Left lung (tissue), 10 donors: ENCODE data around the gene NECTIN1. TPM values are rescaled to one million over a fixed set of nuclear protein-coding genes. Genes with fewer than 3 reads are reported as not detected.

Experiments used
- ATAC-seq: fragments of 200-7000 bp; cut with Tn5 transposase; one replicate; pipeline ENCODE4 v1.9.1; 2020; ENCODE audit warnings: moderate library complexity
- DNase-seq, 4 donors: peaks; one replicate each; pipeline ENCODE4 v3.0.0-alpha.2; 2013 to 2020
- H3K27ac ChIP-seq, 2 donors: fragments of 200-600 bp; sonication (generic) in 1 of 2; one replicate each; pipeline versions ENCODE4 v1.5.0 to v1.8.0; 2020 to 2021
- H3K27me3 ChIP-seq, 2 donors: fragments of 200-600 bp; sonication (generic) in 1 of 2; one replicate each; pipeline versions ENCODE4 v1.5.0 to v1.8.0; 2020 to 2021
- H3K36me3 ChIP-seq, 2 donors: fragments of 200-600 bp; sonication (generic) in 1 of 2; one replicate each; pipeline versions ENCODE4 v1.5.0 to v1.8.0; 2020 to 2021
- H3K4me1 ChIP-seq, 2 donors: fragments of 200-600 bp; one replicate each; pipeline ENCODE4 v1.8.0; 2021
- H3K4me3 ChIP-seq, 2 donors: fragments of 200-600 bp; sonication (generic) in 1 of 2; one replicate each; pipeline versions ENCODE4 v1.5.0 to v1.8.0; 2020 to 2021; ENCODE audit warnings: mild to moderate bottlenecking in 1 of 2
- H3K9me3 ChIP-seq, 2 donors: fragments of 200-600 bp; sonication (generic) in 1 of 2; one replicate each; pipeline versions ENCODE4 v1.5.0 to v1.8.0; 2020 to 2021
- intact Hi-C, 2 donors: fragments of 100-400 bp; cut with DNase I; formaldehyde crosslinking; loops; one replicate each; pipeline versions ENCODE4 v1.11.2 to v1.14.2; 2022
- polyA plus RNA-seq, 6 donors: library from polyadenylated mRNA; unstranded; fragments of 120-200 nt; gene quantifications; one replicate each; pipeline ENCODE4 v1.2.1, GENCODE V29; 2013; ENCODE audit not compliant: insufficient read length in 6 of 6
- total RNA-seq, 2 donors: library from RNA; stranded (reverse); fragmentation: NEBNext Ultra II Directional; extraction: Animal tissue kit (Norgen Biotek cat#: 25700); gene quantifications; one replicate each; pipeline ENCODE4 v1.2.1, GENCODE V29; 2021
- TF ChIP-seq, protein P1 (sequence below), 2 donors: fragments of 200-600 bp; sonication (generic) in 1 of 2; IDR thresholded peaks; one replicate each; pipeline versions ENCODE4 v1.5.0 to v1.8.0; 2021; ENCODE audit warnings: antibody characterized with exemption in 2 of 2
- donor health status: DM: no; HTN: yes; CAD: no.
- donor health status: DM: no; HTN: no; CAD: no.

NECTIN1 gene
- total and polyA plus RNA-seq, 8 donors, result 13.0 to 21.1 (median 15.9) TPM

DNA sequence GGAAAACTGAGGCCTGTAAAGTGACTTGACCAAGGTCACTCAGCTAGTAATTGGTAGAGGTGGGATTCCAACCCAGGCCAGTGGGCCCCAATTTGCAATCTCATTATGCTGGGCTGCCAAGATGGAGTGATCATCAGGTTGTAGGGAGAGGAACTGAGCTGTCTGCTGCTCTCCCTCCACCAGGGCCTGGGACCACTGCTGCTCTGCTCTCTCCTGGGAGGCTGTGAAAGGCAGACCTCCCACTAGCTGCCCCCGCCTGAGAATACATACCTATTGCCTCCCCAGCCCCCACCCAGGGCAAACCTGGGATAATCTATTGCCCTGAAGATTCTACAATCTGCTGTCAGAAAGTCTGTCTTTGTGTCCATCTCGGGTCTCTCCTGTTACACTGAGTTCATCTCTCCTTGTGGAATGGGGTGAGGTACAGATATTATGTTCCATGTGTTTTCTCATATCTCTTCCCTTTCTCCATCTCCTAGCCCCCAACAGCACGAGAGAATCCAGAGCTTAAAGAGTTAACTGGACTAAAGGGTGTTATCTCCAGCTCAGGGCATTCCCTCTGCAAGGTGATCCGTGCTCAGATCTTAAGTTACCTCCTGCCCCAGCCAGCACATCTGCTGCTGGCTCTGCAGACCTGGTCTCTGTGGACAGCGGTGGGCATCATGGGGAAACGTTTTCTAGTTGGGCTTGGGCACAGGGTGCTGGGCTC, 5.6 kb downstream of the NECTIN1 start:
- intact Hi-C loops, result no loop called here
- H3K27me3 ChIP-seq, result peaks cover 0 to 13% of the 10 kb centered on the region in 2 donors
- TF ChIP-seq, protein P1, sequence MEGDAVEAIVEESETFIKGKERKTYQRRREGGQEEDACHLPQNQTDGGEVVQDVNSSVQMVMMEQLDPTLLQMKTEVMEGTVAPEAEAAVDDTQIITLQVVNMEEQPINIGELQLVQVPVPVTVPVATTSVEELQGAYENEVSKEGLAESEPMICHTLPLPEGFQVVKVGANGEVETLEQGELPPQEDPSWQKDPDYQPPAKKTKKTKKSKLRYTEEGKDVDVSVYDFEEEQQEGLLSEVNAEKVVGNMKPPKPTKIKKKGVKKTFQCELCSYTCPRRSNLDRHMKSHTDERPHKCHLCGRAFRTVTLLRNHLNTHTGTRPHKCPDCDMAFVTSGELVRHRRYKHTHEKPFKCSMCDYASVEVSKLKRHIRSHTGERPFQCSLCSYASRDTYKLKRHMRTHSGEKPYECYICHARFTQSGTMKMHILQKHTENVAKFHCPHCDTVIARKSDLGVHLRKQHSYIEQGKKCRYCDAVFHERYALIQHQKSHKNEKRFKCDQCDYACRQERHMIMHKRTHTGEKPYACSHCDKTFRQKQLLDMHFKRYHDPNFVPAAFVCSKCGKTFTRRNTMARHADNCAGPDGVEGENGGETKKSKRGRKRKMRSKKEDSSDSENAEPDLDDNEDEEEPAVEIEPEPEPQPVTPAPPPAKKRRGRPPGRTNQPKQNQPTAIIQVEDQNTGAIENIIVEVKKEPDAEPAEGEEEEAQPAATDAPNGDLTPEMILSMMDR (IDR thresholded peaks at IDR 0.05), result no peak
- DNase-seq, result no peak
- no peak overlapping the region for H3K4me3 ChIP-seq
- peaks cover 12 to 25% of the 10 kb centered on the region in 2 donors for H3K4me1 ChIP-seq
- H3K9me3 ChIP-seq, result no peaks in the 10 kb centered on the region
- no peak for ATAC-seq
- H3K27ac ChIP-seq, result no peak overlapping the region
- peaks cover 0 to 5% of the 10 kb centered on the region in 2 donors for H3K36me3 ChIP-seq

GRCh38 chr11:119722281-119722794, 6.7 kb downstream of the NECTIN1 start:
- peaks cover 0 to 7% of the 10 kb centered on the region in 2 donors for H3K27me3 ChIP-seq
- H3K4me3 ChIP-seq, result no peak overlapping the region
- H3K9me3 ChIP-seq, result no peaks in the 10 kb centered on the region
- H3K4me1 ChIP-seq, result peaks cover 5 to 14% of the 10 kb centered on the region in 2 donors
- ATAC-seq (no peak), DNase-seq (peak in 1 of 4 donors; percentile 57)
- intact Hi-C loops, result no loop called here
- H3K36me3 ChIP-seq, result peaks cover 0 to 5% of the 10 kb centered on the region in 2 donors
- TF ChIP-seq, protein P1 (IDR thresholded peaks at IDR 0.05), result no peak
- no peak overlapping the region for H3K27ac ChIP-seq

DNA sequence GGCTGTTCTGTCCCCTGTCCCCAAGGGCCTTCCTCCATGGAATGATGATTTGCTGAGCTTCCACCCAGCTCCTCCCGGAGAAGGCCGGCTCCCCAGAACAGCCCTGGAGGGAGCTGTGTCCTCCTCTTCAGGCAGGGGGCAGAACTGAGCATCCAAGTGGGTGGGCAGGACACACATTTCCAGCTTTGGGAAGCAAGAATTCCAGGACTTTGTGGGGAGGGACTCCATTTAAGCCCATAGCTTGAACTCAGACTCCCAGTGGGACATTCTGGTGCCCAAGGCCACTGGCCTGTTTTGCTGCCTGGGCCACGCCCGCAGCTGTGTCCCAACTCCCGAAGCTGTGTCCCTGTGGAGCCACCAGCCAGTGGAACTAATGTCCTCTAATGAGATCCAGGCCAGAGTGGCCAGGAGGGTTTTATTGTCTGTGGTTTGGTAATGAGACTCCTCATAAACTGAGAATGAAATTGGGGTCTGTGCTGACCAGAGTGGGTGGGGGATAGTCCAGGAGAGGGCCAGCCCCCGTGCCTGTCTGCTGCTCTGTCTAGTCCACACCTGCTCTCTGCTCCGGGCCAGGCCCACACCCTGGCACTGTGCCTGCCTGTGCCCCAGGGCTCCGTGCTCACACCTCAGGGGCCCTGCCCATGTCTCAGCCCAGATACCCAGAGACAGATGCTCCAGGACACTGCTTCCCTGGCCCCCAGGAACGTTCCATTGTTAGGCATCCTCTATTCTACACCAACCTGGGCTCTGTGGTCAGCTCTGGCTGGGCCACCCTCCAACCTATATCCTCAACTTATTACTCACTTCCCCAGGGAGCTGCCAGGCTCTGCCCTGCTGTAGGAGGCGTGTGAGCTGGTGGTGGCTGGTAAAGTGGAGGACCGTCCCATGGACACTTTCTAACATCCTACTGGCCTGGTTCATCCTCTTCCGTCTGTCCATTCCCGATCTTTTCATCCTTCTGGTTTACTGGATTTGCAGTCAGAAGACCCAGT, 7.6 kb downstream of the NECTIN1 start:
- Histone ChIP-seq H3K36me3 (peaks cover 0 to 5% of the 10 kb centered on the region in 2 donors), H3K4me1 (peaks cover 0 to 5% of the 10 kb centered on the region in 2 donors), H3K9me3 (no peaks in the 10 kb centered on the region), H3K4me3 (no peak overlapping the region), H3K27ac (no peak overlapping the region), H3K27me3 (no peaks in the 10 kb centered on the region)
- TF ChIP-seq, protein P1 (IDR thresholded peaks at IDR 0.05), result peak; percentile 9 to 18
- ATAC-seq (peak; percentile 41), DNase-seq (no peak)
- intact Hi-C loops, result no loop called here

DNA sequence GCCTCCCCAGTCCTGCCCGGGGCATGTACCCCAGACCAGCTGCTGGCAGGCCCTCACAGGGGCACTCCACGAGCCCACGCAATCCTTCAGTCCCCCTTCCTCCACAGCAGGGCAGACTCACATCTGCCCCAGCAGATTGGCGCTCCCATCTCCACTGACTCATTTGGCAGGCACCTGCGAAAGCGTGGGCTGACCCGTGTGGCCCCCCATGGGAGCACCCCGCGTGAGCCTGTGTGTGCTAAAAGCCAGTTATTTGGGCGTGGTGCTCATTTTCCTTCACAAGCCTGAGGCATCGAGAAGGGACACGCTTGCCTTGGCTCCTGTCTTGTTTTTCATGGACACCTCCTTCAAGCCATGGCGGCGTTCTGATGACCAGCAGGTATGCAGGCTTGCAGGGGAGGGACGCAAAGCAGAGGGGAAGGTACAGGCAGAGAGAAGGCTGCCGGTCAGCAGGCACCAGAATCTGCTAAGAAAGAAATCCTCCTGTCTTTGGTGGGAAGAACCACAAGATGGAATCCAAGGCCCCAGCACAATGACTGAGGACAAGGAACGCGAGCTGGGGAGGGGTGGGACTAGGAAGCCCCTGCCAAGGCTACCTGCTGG, 8.6 kb downstream of the NECTIN1 start:
- Histone ChIP-seq H3K27ac (no peak overlapping the region), H3K36me3 (peaks cover 0 to 5% of the 10 kb centered on the region in 2 donors), H3K4me1 (no peaks in the 10 kb centered on the region), H3K9me3 (no peaks in the 10 kb centered on the region), H3K27me3 (no peaks in the 10 kb centered on the region), H3K4me3 (no peak overlapping the region)
- ATAC-seq, result no peak
- TF ChIP-seq, protein P1 (IDR thresholded peaks at IDR 0.05), result no peak
- intact Hi-C loops, result no loop called here
- DNase-seq, result no peak
